Panc1 (cell line): ENCODE data around the gene BYSL.

Experiments
- POLR2AphosphoS5 ChIP-seq: IDR thresholded peaks from 2 replicates; pipeline ENCODE4 v1.6.1; 2012; ENCODE audit warnings: mild to moderate bottlenecking, low read depth, low read length, moderate library complexity
- REST ChIP-seq, 2 experiments: IDR thresholded peaks; 2 replicates each; pipeline ENCODE4 v1.6.1; 2011 to 2012; ENCODE audit warnings: low read depth in 2 of 2, control low read depth in 1 of 2, low read length in 1 of 2, mild to moderate bottlenecking in 1 of 2, moderate library complexity in 1 of 2; ENCODE audit not compliant: insufficient read depth in 1 of 2
- TF ChIP-seq, protein P1 (sequence below): fragments of 450-650 bp; IDR thresholded peaks from 2 replicates; pipeline ENCODE4 v1.5.1; 2017; ENCODE audit warnings: mild to moderate bottlenecking

DNA sequence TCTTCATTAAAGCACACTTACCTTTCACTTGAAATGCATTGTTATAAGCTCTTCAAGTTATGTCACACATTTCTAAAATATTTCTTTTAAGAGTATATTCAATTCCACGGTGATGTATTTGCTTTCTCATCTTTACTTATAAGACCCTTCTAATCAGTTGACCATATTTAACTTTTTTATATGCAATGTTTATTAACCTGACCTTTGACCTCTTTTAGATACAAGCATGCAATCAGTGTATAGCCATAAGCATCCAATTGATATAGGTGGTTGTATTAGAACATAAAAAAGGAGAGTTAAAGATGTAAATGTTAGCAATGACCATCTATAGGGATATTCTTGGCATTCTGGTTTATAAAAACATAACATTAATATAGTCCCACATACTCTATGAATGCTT is 35.4 kb upstream of the BYSL start:
- TF ChIP-seq, protein P1, sequence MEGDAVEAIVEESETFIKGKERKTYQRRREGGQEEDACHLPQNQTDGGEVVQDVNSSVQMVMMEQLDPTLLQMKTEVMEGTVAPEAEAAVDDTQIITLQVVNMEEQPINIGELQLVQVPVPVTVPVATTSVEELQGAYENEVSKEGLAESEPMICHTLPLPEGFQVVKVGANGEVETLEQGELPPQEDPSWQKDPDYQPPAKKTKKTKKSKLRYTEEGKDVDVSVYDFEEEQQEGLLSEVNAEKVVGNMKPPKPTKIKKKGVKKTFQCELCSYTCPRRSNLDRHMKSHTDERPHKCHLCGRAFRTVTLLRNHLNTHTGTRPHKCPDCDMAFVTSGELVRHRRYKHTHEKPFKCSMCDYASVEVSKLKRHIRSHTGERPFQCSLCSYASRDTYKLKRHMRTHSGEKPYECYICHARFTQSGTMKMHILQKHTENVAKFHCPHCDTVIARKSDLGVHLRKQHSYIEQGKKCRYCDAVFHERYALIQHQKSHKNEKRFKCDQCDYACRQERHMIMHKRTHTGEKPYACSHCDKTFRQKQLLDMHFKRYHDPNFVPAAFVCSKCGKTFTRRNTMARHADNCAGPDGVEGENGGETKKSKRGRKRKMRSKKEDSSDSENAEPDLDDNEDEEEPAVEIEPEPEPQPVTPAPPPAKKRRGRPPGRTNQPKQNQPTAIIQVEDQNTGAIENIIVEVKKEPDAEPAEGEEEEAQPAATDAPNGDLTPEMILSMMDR: no peak
- no peak for TF ChIP-seq REST (IDR thresholded peaks at IDR 0.05; ENCODE audit: insufficient read depth in 1 of 2, low read depth in 2 of 2, low read length in 1 of 2)
- no peak for TF ChIP-seq POLR2AphosphoS5
